Measurements from ENCODE around the gene CCDC183.
"Not testable (repeated sequence)": the region's sequence is repeated elsewhere in the genome, so short reads cannot be mapped to it uniquely, and the experiment has no call there.

Gene CCDC183

GRCh38 chr9:136840140-136840876 is 44.2 kb downstream of the CCDC183 start:
- DNase-seq = no peak

- DNase-seq = peak; percentile 58
Observed at GRCh38 chr9:136840877-136841645, 44.9 kb downstream of the CCDC183 start.

GRCh38 chr9:136841646-136842379 is 45.7 kb downstream of the CCDC183 start:
- DNase-seq = not testable (repeated sequence)

GRCh38 chr9:136842380-136842948 is 46.3 kb downstream of the CCDC183 start, which contains the start of gene AJM1:
TSS of gene AJM1 (plus strand) at chr9:136842478. CDS start at chr9:136844415, 1,937 bp downstream.
- DNase-seq = peak; percentile 17

GRCh38 chr9:136843159-136843800 is 47.1 kb downstream of the CCDC183 start:
- DNase-seq = not testable (repeated sequence)

- not testable (repeated sequence) for DNase-seq
Observed at GRCh38 chr9:136843801-136844740, 47.9 kb downstream of the CCDC183 start.

GRCh38 chr9:136844761-136845464 is 48.8 kb downstream of the CCDC183 start:
- DNase-seq = no peak

GRCh38 chr9:136845465-136846260 is 49.5 kb downstream of the CCDC183 start:
- no peak for DNase-seq

GRCh38 chr9:136846376-136847087 is 50.4 kb downstream of the CCDC183 start:
- DNase-seq = no peak

GRCh38 chr9:136847088-136847825 is 51.1 kb downstream of the CCDC183 start:
- no peak for DNase-seq

- no peak for DNase-seq
Observed at GRCh38 chr9:136847826-136848392, 51.8 kb downstream of the CCDC183 start.

GRCh38 chr9:136848393-136849037 is 52.4 kb downstream of the CCDC183 start:
- DNase-seq = no peak

GRCh38 chr9:136849038-136849959 is 53.2 kb downstream of the CCDC183 start, which contains the start of gene PHPT1:
TSS of gene PHPT1 (plus strand) at chr9:136849409. CDS start at chr9:136849431, 22 bp downstream.
- peak; percentile 96 for DNase-seq

- DNase-seq = no peak
Observed at GRCh38 chr9:136849960-136850865, 54.1 kb downstream of the CCDC183 start.
